HG03025 (cell line): ENCODE results near the gene PPM1B.
"Not testable (repeated sequence)": the region's sequence is repeated elsewhere in the genome, so short reads cannot be mapped to it uniquely, and the experiment has no call there.

Source experiments
- ATAC-seq: cut with Tn5 transposase; IDR thresholded peaks from one replicate; pipeline ENCODE4 v1.9.1; 2021; ENCODE audit warnings: mild to moderate bottlenecking, moderate library complexity; ENCODE audit not compliant: unreplicated experiment, low FRiP score

PPM1B gene

DNA sequence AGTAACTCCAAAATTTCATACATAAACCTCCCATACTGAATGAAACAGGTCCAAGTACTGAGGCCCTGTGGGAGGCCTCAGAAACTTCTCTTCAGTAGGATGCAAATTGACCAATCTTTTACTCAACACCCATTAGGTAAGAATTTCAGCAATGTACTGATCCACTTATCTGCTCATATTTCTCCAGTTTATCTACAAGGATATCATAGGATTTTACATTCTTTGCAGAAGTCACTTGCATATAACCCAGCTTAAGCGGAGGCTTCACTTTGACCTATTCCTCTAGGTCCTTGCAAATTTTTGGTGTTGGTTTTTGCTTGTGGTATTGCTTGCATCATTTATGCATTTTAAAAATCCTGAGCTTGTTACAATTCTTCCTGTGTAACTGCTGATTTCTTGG, 77.8 kb downstream of the PPM1B start:
- no peak for ATAC-seq

DNA sequence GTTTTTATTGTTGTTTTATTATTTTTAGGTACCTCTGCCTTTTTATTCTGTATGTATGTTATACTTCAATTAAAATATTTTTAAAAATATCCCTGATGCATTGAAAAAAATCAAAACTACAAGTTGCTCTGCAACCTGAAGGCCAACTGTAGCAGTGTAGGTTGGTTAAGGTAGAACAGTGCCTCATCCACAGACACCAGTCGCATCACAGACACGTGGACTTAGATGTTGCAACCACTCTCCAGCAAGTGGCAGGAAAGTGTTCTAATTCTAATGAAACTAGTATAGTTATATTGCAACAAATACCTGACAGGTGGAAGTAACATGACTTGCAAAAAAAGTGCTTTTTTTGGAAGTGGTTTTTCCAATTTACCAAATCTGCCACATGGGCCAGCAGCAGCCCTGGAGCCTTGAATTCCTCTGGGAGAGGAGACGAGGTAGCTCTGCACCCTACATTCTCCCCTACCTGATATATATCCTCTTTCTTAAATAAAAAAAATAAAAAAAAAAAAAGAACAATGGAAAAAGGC, 78.2 kb downstream of the PPM1B start:
- no peak for ATAC-seq

DNA sequence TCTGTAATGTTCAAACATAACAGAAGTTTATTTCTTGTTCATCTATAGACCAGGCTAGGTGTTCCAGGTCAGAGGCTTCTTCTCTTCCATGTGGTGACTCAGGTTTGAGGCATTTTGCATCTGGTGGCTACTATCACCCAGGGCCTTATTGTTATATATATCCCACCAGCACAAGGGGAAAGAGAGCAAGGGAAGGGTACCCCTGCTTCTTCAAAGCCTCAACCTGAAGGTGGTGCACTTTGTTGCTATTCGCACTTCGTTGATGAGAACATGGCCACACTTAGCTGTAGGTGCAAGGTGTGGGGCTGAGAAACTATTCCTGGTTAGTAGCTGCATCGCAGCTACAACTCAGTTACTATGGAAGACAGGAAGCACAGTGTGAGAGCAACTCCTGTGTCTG, 79.2 kb downstream of the PPM1B start:
- no peak for ATAC-seq

DNA sequence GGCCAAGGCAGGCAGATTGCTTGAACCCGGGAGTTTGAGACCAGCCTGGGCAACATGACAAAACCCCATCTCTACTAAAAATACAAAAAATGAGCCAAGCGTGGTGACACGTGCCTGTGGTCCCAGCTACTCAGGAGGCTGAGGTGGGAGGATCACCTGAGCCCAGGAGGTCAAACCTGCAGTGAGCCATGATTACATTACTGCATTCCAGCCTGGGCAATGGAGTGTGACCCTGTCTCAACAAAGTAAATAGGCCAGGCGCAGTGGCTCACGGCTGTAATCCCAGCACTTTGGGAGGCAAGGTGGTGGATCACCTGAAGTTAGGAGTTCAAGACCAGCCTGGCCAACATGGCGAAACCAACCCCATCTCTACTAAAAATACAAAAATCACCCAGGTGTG, 80.6 kb downstream of the PPM1B start:
- not testable (repeated sequence) for ATAC-seq

DNA sequence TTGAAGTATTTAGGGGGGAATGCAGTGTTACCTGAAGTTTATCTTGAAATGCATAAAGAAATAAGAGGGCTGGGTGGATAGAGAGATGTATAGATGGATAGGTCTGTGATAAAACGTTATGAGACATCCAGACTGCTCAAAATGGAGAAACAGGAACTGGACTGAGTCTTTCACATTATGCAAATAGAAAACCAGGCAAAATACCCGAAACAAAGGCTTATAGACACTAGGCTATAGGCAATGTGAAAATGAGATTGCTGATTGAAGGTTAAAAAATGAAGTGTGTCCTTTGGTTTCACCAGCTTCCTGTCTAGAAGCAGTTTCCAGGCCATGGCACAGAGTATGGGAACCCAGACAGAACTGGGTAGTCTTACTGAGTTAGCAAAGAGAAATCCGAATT, 81.7 kb downstream of the PPM1B start:
- no peak for ATAC-seq

DNA sequence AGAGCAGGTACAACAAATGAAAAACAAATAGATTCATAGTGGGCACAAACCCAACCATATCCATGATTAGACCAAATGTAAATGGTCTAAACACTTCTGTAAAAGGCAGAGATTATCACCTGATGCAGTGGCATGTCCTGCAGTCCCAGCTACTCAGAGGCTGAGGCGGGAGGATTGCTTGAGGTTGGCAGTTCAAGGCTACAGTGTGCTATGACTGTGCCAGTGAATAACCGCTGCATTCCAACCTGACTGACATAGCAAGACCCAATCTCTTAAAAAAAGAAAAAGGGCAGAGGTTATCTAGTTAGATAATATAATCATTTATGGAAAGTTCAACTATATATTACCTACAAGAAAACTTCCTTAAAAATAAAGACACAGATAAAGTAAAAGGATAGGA, 85.3 kb downstream of the PPM1B start:
- no peak for ATAC-seq

DNA sequence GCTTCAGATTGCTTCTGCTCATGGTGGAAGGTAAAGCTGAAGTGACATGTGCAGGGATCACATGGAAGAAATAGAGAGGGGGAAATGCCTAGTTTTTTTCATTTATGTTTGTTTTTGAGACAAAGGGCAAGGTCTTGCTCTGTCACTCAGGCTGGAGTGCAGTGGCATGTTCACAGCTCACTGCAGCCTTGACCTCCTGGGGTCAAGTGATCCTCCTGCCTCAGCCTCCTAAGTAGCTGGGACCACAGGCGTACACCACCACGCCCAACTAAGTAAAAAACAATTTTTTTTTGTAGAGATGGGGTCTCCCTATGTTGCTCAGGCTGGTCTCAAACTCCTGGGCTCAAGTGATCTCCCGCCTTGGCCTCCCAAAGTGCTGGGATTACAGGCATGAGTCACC, 87.0 kb downstream of the PPM1B start:
- ATAC-seq: not testable (repeated sequence)

DNA sequence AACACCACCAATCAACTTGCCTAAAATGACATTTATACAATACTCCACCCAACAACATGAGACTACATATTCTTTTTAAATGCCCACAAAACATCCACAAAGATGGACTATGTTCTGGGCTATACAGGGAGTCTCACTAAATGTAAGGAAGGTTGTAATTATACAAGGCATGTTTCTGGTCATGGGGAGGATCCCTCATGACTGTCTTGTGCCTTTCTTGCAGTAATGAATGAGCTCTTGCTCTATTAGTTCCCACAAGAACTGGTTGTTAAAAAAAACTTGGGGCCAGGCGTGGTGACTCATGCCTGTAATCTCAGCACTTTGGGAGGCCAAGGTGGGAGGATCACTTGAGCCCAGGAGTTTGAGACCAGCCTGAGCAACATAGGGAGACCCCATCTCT, 89.1 kb downstream of the PPM1B start:
- not testable (repeated sequence) for ATAC-seq

DNA sequence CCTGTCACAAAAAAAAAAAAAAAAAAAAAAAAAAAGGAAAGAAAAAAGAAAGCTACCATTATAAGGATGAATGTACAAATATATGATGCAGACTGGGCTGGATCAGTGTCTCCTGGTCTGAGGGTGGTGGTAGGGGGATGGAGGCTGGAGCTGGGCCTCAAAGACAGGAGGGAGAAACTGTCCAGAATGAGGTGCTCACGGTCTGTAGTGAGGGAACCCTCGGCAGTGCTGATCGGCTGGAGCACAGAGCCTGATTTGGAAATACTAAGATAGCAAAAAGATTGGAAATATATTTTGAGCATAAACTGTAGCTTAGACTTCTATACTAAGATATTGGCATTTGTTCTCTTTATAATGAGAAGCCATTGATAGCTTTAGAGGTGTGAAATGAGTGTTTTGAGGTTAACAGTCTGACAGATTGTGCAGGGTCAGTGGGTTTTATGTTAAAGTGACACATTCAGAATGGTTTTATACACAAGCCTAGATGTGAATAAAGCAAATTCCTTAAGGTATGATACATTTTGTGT, 98.7 kb downstream of the PPM1B start:
- no peak for ATAC-seq

DNA sequence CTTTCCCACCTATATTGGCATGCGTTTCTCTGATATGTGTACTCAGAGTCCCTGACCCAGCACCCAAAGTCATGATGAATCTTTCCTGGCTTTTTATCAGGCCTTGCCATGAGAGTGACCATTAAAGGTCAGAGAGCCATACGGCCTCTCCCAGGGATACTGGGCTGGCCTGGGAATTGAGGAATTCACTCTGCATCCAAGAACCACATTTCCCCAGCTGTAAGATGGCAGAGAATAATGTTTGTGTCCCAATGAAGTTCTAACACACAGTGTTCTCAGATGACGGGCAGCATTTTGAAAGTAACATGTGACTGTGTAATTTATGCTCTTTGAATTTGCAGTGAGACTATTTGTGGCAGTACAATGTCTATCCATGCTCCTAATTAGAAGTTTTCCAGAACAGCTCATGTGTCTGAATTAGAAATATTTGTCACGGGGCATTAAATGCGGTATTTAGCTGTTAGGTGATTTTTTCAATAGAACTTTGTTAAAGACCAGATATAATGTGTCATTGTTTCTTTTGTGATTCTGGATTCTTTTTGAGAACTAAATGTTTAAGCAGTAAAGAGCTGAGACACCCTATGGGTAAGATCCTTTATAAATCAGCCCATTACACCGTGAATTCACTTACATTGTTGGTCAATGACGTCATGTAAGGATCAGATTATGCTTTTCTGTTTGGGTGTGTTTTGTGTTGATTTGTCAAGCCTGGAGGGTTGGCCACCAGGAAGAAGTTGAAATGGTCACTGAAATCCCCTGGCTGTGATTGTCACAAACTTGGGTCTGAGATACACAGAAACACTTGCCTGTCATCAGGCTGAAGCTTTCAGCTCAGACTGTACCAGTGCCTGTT, 99.3 kb downstream of the PPM1B start:
- ATAC-seq: no peak

DNA sequence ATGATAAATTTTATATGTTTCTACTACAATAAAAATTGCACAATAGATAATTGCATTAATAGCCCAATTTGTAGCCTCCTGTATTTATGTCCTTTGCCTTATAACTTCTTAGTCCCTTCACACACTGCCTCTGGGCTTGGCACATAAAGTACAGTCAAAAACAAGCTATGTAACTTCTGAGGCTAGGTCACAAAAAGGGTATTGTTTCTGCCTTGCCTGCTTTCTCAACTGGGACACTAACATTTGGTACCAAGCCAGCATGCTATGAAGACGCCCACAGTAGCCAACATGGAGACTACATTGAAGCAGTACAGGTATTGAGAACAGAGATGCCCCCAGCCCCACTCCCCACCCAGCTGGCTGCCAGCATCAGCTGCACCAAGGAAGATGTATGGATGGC, 101.2 kb downstream of the PPM1B start:
- ATAC-seq: no peak

DNA sequence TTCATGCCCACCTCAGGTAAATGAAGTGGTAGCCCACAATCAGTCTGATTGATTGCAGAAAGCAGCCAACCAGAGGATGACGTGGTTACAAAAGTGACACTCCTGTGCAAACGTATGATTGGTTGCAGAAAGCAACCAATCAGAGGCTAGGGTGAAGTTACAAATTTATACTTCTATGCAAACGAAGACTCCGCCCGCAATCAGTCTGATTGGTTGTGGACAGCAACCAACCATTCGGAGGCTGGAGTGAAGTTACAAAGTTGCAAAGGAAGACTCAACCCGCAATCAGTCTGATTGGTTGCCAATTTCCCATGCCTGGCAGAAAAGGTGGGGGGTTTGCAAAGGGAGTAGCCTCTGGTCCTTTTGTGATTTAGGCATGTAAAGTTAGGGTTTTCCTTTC, 102.6 kb downstream of the PPM1B start:
- no peak for ATAC-seq

DNA sequence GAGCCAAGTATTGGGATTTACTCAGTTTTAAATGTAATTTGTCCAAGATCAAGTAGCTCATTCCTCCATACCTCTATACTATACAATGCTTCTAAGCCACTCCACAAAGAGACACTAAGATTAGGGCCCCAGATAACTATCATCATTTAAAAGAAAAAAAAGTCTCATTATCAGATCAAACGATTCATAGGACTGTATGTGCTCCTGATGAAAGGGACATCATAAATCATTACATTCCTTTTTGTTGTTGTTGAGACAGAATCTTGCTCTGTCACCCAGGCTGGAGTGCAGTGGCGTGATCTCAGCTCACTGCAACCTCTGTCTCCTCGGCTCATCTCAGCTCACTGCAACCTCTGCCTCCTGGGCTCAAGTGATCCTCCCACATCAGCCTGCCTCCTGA, 104.4 kb downstream of the PPM1B start:
- ATAC-seq: no peak

DNA sequence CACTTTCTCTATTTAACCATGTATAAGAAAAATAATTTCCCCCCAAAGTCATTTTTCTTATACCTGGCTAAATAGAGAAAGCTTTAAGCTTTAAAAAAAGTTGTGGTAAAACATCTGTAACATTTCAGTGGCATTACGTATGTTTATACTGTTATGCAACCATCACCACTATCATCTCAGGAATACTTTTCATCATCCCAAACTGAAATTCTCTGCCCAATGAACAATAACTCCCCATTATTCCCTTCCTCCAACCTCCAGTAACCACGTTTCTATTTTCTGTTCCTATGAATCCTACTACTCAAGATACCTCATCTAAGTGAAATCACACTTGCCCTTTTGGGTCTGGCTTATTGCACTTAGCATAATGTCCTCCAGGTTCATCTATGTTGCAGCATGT, 104.9 kb downstream of the PPM1B start:
- ATAC-seq: no peak

DNA sequence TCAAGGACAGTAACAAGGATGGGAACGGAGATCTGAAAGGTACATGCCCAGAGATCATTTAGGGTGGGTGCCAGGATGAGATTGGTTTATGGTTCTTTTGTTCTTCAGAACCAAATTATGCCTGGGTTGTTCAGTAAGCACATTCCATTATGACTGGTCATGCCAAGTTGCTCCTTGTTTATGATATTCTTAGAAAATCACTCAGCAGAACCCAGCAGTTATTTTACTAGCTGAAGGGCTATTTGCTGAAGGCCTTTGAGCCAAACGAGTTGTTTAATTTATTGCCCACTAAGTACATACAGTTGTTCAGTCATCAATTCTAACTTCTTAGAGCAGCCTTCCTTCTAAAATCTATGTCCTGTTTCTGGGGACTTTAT, 107.2 kb downstream of the PPM1B start:
- no peak for ATAC-seq

DNA sequence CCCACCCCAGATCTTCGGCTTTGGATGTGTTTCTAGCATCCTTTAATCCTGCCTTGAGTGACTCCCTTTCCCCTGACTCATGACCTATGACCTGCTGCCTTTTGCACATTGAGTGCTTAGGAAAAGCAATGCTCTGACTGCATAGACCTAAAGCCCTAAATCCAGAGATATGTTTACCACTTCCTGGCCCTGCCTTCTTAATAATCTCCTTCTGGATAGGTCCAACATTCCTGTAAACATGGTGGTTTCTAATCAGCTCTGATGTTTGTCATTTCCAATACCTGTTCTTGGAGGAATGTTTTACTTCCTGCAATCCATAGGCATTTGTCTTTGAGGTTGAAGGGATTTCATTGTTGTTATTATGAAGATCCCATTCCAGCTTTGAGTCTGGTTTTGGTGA, 108.9 kb downstream of the PPM1B start:
- no peak for ATAC-seq

DNA sequence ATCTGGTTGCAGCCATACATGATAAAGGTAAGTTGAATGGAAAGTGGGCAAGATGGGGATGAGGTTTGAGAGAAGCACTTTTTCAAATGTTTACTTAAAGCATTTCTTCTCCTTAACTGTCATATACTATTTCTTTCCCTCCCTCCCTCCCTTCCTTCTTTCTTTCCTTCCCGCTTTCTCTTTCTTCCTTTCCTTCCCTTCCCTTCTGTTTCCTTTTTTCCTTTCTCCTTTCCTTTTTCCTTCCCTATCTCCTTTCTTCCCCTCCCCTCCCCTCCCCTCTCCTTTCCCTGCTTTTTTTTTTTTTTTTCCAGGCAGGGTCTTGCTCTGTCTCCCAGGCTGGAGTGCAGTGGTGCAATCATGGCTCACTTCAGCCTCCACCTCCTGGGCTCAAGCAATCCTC, 112.2 kb downstream of the PPM1B start:
- no peak for ATAC-seq
